Activated CD4-positive, alpha-beta T cell treated with anti-CD3 and anti-CD28 coated beads, Interleukin-2, amount 50 U/mL, for 1 hour (primary cell): ENCODE measurements around the gene MCTS1.
A peak's percentile ranks its signal among the peaks of the same experiment; 100 is the strongest.
"Not testable (repeated sequence)": the region's sequence is repeated elsewhere in the genome, so short reads cannot be mapped to it uniquely, and the experiment has no call there.

ENCODE experiments used
- DNase-seq: peaks from one replicate; pipeline ENCODE4 v3.0.0-alpha.2; 2020

The MCTS1 gene

GRCh38 chrX:120603707-120604360 lies at the start of gene MCTS1:
Gene MCTS1, plus strand, starts transcription at chrX:120604101. Its CDS starts 136 bp downstream, at chrX:120604237.
- DNase-seq = peak; percentile 67

GRCh38 chrX:120556251-120556650 lies 47.6 kb upstream of the MCTS1 start:
- no peak for DNase-seq

- DNase-seq = no peak
Measured at GRCh38 chrX:120559804-120560203, 44.1 kb upstream of the MCTS1 start.

GRCh38 chrX:120560405-120560841 lies 43.5 kb upstream of the MCTS1 start:
- peak; percentile 24 for DNase-seq

GRCh38 chrX:120560842-120561633 lies 42.9 kb upstream of the MCTS1 start, which contains the start of gene CUL4B:
Gene CUL4B, minus strand, starts transcription at chrX:120560962. Its CDS starts 324 bp downstream, at chrX:120560638.
- DNase-seq = peak; percentile 87

- no peak for DNase-seq
Measured at GRCh38 chrX:120561634-120562568, 42.0 kb upstream of the MCTS1 start.

GRCh38 chrX:120562569-120562926 lies 41.4 kb upstream of the MCTS1 start:
- DNase-seq = no peak

GRCh38 chrX:120564925-120565324 lies 39.0 kb upstream of the MCTS1 start:
- no peak for DNase-seq

GRCh38 chrX:120566817-120567216 lies 37.1 kb upstream of the MCTS1 start:
- no peak for DNase-seq

- DNase-seq = no peak
Measured at GRCh38 chrX:120568035-120568434, 35.9 kb upstream of the MCTS1 start.

GRCh38 chrX:120568609-120569008 lies 35.3 kb upstream of the MCTS1 start:
- no peak for DNase-seq

GRCh38 chrX:120570011-120570600 lies 33.8 kb upstream of the MCTS1 start:
- no peak for DNase-seq

- DNase-seq = not testable (repeated sequence)
Measured at GRCh38 chrX:120573806-120574205, 30.1 kb upstream of the MCTS1 start.

GRCh38 chrX:120575379-120576114 lies 28.4 kb upstream of the MCTS1 start:
- DNase-seq = no peak

GRCh38 chrX:120585702-120586101 lies 18.2 kb upstream of the MCTS1 start:
- DNase-seq = no peak

GRCh38 chrX:120604361-120604782 lies 471 bp downstream of the MCTS1 start:
- peak; percentile 17 for DNase-seq

GRCh38 chrX:120612086-120612485 lies 8.2 kb downstream of the MCTS1 start:
- no peak for DNase-seq

- no peak for DNase-seq
Measured at GRCh38 chrX:120614816-120615215, 10.9 kb downstream of the MCTS1 start.

- no peak for DNase-seq
Measured at GRCh38 chrX:120617996-120618630, 14.2 kb downstream of the MCTS1 start.

GRCh38 chrX:120625371-120625770 lies 21.5 kb downstream of the MCTS1 start:
- DNase-seq = no peak
